ENCODE data around the gene NADK. TPM values are rescaled to one million over a fixed set of nuclear protein-coding genes. Genes with fewer than 3 reads are reported as not detected.
A peak's percentile ranks its signal among the peaks of the same experiment; 100 is the strongest.

NADK gene
- total and polyA plus RNA-seq, 2 donors from 2014 or later: 37.9 to 76.3 TPM

DNA sequence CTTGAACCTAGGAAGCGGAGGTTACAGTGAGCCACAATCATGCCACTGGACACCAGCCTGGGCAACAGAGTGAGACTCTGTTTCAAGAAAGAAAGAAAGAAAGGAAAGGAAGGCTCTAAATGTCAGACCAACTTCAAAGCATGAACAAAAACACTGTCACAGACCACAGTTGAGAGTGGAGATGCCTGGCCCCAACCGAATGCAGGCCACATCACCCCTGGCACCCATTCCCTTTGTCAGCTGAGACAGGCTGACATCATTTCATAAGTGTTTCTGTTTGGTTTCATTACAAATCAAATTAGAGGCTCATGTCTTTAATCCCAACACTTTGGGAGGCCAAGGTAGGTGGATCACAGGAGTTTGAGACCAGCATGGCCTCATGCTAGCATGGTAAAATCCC lies 28.6 kb upstream of the NADK start:
- TF ChIP-seq CTCF (IDR thresholded peaks at IDR 0.05; ENCODE audit: borderline replicate concordance, extremely low read depth, insufficient read depth): no peak
- Histone ChIP-seq H3K9ac (ENCODE audit: low read length in 3 of 3) (no peak overlapping the region), H3K4me1 (ENCODE audit: control insufficient read depth in 2 of 3, insufficient read depth in 2 of 3, low read depth in 1 of 3, low read length in 3 of 3) (no peaks in the 10 kb centered on the region), H3K27me3 (ENCODE audit: control insufficient read depth, insufficient read depth, low read length) (no peaks in the 10 kb centered on the region), H3K4me3 (ENCODE audit: low read length in 3 of 3) (no peak overlapping the region), H3K9me3 (ENCODE audit: control insufficient read depth in 2 of 3, insufficient read depth in 1 of 3, low read length in 3 of 3) (no peaks in the 10 kb centered on the region), H3K36me3 (ENCODE audit: control insufficient read depth in 2 of 3, insufficient read depth in 3 of 3, low read length in 3 of 3) (peaks cover 4 to 26% (median 12%) of the 10 kb centered on the region in 3 donors), H3K27ac (ENCODE audit: low read depth in 2 of 2, low read length in 2 of 2) (no peak overlapping the region)
- FAIRE-seq (no peak), DNase-seq (no peak)
- intact Hi-C loops (cut with DNase I): no loop called here

DNA sequence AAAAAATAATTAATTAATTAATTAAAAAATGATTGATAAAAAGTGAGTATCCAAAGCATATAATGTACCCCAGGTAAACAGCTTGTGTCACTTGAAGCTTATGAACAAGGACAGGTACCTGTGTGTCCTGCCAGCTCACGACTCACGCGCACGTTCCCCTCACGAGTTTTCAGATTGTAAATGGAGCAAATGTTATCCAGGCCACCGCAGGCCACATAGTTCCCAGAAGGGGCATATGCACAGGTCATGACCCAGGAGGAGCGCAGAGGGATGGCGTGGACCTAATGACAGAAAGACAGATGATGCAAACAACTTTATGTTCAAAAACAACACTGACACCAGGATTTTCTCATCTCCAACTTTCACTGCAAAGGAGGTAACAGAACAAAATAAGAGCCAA lies 26.0 kb upstream of the NADK start:
- H3K27ac ChIP-seq (ENCODE audit: low read depth in 2 of 2, low read length in 2 of 2): no peak overlapping the region
- FAIRE-seq (no peak), DNase-seq (peak in 1 of 5 donors; percentile 43)
- H3K36me3 ChIP-seq (ENCODE audit: control insufficient read depth in 2 of 3, insufficient read depth in 3 of 3, low read length in 3 of 3): peaks cover 4 to 30% (median 10%) of the 10 kb centered on the region in 3 donors
- H3K4me1 ChIP-seq (ENCODE audit: control insufficient read depth in 2 of 3, insufficient read depth in 2 of 3, low read depth in 1 of 3, low read length in 3 of 3): no peaks in the 10 kb centered on the region
- no peak overlapping the region for H3K9ac ChIP-seq (ENCODE audit: low read length in 3 of 3)
- no peak overlapping the region for H3K4me3 ChIP-seq (ENCODE audit: low read length in 3 of 3)
- intact Hi-C loops (cut with DNase I): no loop called here
- H3K27me3 ChIP-seq (ENCODE audit: control insufficient read depth, insufficient read depth, low read length): no peaks in the 10 kb centered on the region
- TF ChIP-seq CTCF (IDR thresholded peaks at IDR 0.05; ENCODE audit: borderline replicate concordance, extremely low read depth, insufficient read depth): no peak
- no peaks in the 10 kb centered on the region for H3K9me3 ChIP-seq (ENCODE audit: control insufficient read depth in 2 of 3, insufficient read depth in 1 of 3, low read length in 3 of 3)

- H3K9me3 ChIP-seq (ENCODE audit: control insufficient read depth in 2 of 3, insufficient read depth in 1 of 3, low read length in 3 of 3): no peaks in the 10 kb centered on the region
- H3K27me3 ChIP-seq (ENCODE audit: control insufficient read depth, insufficient read depth, low read length): no peaks in the 10 kb centered on the region
- DNase-seq (no peak), FAIRE-seq (no peak)
- no peak for TF ChIP-seq CTCF (IDR thresholded peaks at IDR 0.05; ENCODE audit: borderline replicate concordance, extremely low read depth, insufficient read depth)
- H3K4me1 ChIP-seq (ENCODE audit: control insufficient read depth in 2 of 3, insufficient read depth in 2 of 3, low read depth in 1 of 3, low read length in 3 of 3): no peaks in the 10 kb centered on the region
- no peak overlapping the region for H3K27ac ChIP-seq (ENCODE audit: low read depth in 2 of 2, low read length in 2 of 2)
- H3K4me3 ChIP-seq (ENCODE audit: low read length in 3 of 3): no peak overlapping the region
- intact Hi-C loops (cut with DNase I): no loop called here
- no peak overlapping the region for H3K9ac ChIP-seq (ENCODE audit: low read length in 3 of 3)
- H3K36me3 ChIP-seq (ENCODE audit: control insufficient read depth in 2 of 3, insufficient read depth in 3 of 3, low read length in 3 of 3): peaks cover 4 to 38% (median 12%) of the 10 kb centered on the region in 3 donors
Measured at GRCh38 chr1:1802871-1803270, 24.6 kb upstream of the NADK start.

- TF ChIP-seq CTCF (IDR thresholded peaks at IDR 0.05; ENCODE audit: borderline replicate concordance, extremely low read depth, insufficient read depth): no peak
- intact Hi-C loops (cut with DNase I): no loop called here
- Histone ChIP-seq H3K27me3 (ENCODE audit: control insufficient read depth, insufficient read depth, low read length) (no peaks in the 10 kb centered on the region), H3K9me3 (ENCODE audit: control insufficient read depth in 2 of 3, insufficient read depth in 1 of 3, low read length in 3 of 3) (no peaks in the 10 kb centered on the region), H3K27ac (ENCODE audit: low read depth in 2 of 2, low read length in 2 of 2) (no peak overlapping the region), H3K9ac (ENCODE audit: low read length in 3 of 3) (no peak overlapping the region), H3K4me1 (ENCODE audit: control insufficient read depth in 2 of 3, insufficient read depth in 2 of 3, low read depth in 1 of 3, low read length in 3 of 3) (no peaks in the 10 kb centered on the region), H3K4me3 (ENCODE audit: low read length in 3 of 3) (no peak overlapping the region), H3K36me3 (ENCODE audit: control insufficient read depth in 2 of 3, insufficient read depth in 3 of 3, low read length in 3 of 3) (peaks cover 0 to 50% (median 20%) of the 10 kb centered on the region in 3 donors)
- FAIRE-seq (no peak), DNase-seq (peak in 4 of 5 donors; percentile 8 to 65 (median 55))
Measured at GRCh38 chr1:1799716-1800115, 21.4 kb upstream of the NADK start.
